ENCODE data around the gene SLC35F4. TPM values are rescaled to one million over a fixed set of nuclear protein-coding genes. Genes with fewer than 3 reads are reported as not detected.
A peak's percentile ranks its signal among the peaks of the same experiment; 100 is the strongest.

SLC35F4 gene
- total RNA-seq, 1 donor from 2014 or later = 0.14 TPM

GRCh38 chr14:57549016-57549564 lies 316.8 kb downstream of the SLC35F4 start:
- H3K4me1 Mint-ChIP-seq (ENCODE audit: low read depth) = peaks cover 3% of the 10 kb centered on the region
- peaks cover 3% of the 10 kb centered on the region for H3K36me3 Mint-ChIP-seq (ENCODE audit: insufficient read depth)
- no peak for DNase-seq (ENCODE audit: low spot score, unreplicated experiment)
- peaks cover 11% of the 10 kb centered on the region for H3K9me3 Mint-ChIP-seq (ENCODE audit: low read depth)
- no peak for TF ChIP-seq CTCF (IDR thresholded peaks at IDR 0.05; ENCODE audit: unreplicated experiment)
- H3K4me3 Mint-ChIP-seq (ENCODE audit: low read depth) = no peak overlapping the region
- no peaks in the 10 kb centered on the region for H3K27me3 Mint-ChIP-seq
- H3K27ac Mint-ChIP-seq = no peak overlapping the region

- no peak overlapping the region for H3K4me3 Mint-ChIP-seq (ENCODE audit: low read depth)
- TF ChIP-seq CTCF (IDR thresholded peaks at IDR 0.05; ENCODE audit: unreplicated experiment) = no peak
- H3K36me3 Mint-ChIP-seq (ENCODE audit: insufficient read depth) = peaks cover 7% of the 10 kb centered on the region
- no peak overlapping the region for H3K27ac Mint-ChIP-seq
- peaks cover 3% of the 10 kb centered on the region for H3K4me1 Mint-ChIP-seq (ENCODE audit: low read depth)
- DNase-seq (ENCODE audit: low spot score, unreplicated experiment) = no peak
- H3K9me3 Mint-ChIP-seq (ENCODE audit: low read depth) = peaks cover 21% of the 10 kb centered on the region
- H3K27me3 Mint-ChIP-seq = no peaks in the 10 kb centered on the region
These were observed 318.8 kb downstream of the SLC35F4 start for GRCh38 chr14:57547131-57547530.

- no peak for DNase-seq (ENCODE audit: low spot score, unreplicated experiment)
- no peaks in the 10 kb centered on the region for H3K27me3 Mint-ChIP-seq
- no peak overlapping the region for H3K27ac Mint-ChIP-seq
- no peak overlapping the region for H3K4me3 Mint-ChIP-seq (ENCODE audit: low read depth)
- peaks cover 6% of the 10 kb centered on the region for H3K4me1 Mint-ChIP-seq (ENCODE audit: low read depth)
- no peaks in the 10 kb centered on the region for H3K9me3 Mint-ChIP-seq (ENCODE audit: low read depth)
- H3K36me3 Mint-ChIP-seq (ENCODE audit: insufficient read depth) = no peaks in the 10 kb centered on the region
- TF ChIP-seq CTCF (IDR thresholded peaks at IDR 0.05; ENCODE audit: unreplicated experiment) = peak; percentile 57
These were observed 332.7 kb downstream of the SLC35F4 start for GRCh38 chr14:57533214-57533613.

GRCh38 chr14:57530571-57530970 lies 335.3 kb downstream of the SLC35F4 start:
- no peak overlapping the region for H3K27ac Mint-ChIP-seq
- peaks cover 4% of the 10 kb centered on the region for H3K4me1 Mint-ChIP-seq (ENCODE audit: low read depth)
- H3K9me3 Mint-ChIP-seq (ENCODE audit: low read depth) = peaks cover under 1% of the 10 kb centered on the region
- H3K36me3 Mint-ChIP-seq (ENCODE audit: insufficient read depth) = no peaks in the 10 kb centered on the region
- peaks cover 3% of the 10 kb centered on the region for H3K27me3 Mint-ChIP-seq
- TF ChIP-seq CTCF (IDR thresholded peaks at IDR 0.05; ENCODE audit: unreplicated experiment) = no peak
- H3K4me3 Mint-ChIP-seq (ENCODE audit: low read depth) = no peak overlapping the region
- DNase-seq (ENCODE audit: low spot score, unreplicated experiment) = no peak

- TF ChIP-seq CTCF (IDR thresholded peaks at IDR 0.05; ENCODE audit: unreplicated experiment) = peak; percentile 31
- peaks cover 3% of the 10 kb centered on the region for H3K27me3 Mint-ChIP-seq
- DNase-seq (ENCODE audit: low spot score, unreplicated experiment) = no peak
- peaks cover 20% of the 10 kb centered on the region for H3K9me3 Mint-ChIP-seq (ENCODE audit: low read depth)
- no peak overlapping the region for H3K4me3 Mint-ChIP-seq (ENCODE audit: low read depth)
- H3K36me3 Mint-ChIP-seq (ENCODE audit: insufficient read depth) = peaks cover 4% of the 10 kb centered on the region
- H3K4me1 Mint-ChIP-seq (ENCODE audit: low read depth) = peaks cover 4% of the 10 kb centered on the region
- H3K27ac Mint-ChIP-seq = no peak overlapping the region
These were observed 338.9 kb downstream of the SLC35F4 start for GRCh38 chr14:57526942-57527341.
